HPDE6-E6E7 (cell line): ENCODE results near the gene MPPED1.

ENCODE experiments used
- DNase-seq: peaks from one replicate; pipeline ENCODE4 v3.0.0; 2011; ENCODE audit warnings: missing footprints; ENCODE audit errors: extremely low spot score

Gene MPPED1

DNA sequence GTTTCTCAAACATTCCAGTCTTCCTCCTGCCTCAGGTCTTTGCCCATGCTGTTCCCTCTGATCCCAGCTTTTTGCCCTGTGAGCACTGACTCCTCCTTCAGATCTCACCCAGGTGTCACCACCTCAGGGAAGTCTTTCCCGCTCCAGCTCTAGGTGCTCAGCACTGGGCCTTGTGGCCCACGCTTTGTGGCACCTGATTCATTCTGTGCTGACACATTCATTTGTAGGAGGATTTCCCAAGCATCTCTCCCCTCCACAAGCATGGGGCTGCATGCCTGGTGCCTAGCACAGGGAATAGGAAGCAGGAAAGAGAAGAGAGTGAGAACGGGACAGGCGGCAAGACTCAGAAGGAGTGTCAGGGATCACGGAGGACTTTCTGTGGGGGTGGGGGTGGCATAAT is 17.6 kb downstream of the MPPED1 start:
- no peak for DNase-seq

DNA sequence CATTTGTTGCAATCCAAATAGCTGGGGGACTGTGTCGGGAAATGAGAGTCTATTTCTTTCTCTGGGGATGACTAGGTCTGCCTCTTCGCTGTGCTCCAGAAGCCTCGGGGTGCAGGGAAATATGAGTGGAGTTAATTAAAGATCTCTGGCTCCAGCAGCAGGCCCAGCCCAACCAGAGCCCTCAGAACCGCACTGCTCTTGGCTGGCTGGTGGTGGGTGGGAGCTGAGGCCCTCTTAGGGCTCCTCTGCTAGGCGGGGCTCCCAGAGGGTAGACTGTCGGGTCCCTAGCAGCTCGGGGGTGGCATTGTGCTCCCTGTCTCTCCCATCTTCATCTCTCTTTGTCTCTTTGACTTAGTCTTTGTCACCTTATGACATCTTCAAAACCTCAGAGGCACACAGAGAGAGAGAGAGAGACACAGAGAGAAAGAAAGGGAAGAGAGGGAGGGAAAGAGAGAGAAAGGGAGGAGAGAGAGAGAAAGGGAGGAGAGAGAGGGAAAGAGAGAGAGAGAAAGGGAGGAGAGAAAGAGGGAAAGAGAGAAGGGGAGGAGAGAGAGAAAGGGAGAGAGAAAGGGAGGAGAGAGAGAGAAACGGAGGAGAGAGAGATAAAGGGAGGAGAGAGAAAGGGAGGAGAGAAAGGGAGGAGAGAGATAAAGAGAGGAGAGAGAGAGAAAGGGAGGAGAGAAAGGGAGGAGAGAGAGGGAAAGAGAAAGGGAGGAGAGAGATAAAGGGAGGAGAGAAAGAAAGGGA is 20.2 kb downstream of the MPPED1 start:
- DNase-seq = no peak

DNA sequence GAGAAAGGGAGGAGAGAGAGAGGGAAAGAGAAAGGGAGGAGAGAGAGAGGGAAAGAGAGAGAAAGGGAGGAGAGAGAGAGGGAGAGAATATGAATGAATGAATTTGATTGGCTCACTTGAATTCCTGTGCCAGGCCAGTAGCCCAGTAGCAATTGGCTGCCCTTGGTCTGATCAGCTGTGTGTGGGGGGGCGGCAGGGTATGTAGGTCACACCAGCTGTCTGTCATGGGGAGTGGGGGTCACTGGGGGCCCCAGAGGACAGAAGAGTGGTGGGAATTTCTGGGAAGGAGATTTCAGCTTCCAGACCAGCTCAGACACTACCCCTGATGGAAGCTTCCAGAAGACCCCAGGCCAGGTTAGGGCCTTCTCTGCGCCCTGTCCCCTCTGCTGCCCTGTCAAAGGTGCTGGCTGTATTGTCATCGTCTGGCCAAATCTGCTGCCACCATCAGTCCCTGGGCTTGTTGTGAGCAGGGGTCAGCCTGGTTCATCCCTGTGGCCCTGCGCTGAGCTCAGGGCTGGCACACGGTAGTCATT is 21.1 kb downstream of the MPPED1 start:
- DNase-seq = no peak

DNA sequence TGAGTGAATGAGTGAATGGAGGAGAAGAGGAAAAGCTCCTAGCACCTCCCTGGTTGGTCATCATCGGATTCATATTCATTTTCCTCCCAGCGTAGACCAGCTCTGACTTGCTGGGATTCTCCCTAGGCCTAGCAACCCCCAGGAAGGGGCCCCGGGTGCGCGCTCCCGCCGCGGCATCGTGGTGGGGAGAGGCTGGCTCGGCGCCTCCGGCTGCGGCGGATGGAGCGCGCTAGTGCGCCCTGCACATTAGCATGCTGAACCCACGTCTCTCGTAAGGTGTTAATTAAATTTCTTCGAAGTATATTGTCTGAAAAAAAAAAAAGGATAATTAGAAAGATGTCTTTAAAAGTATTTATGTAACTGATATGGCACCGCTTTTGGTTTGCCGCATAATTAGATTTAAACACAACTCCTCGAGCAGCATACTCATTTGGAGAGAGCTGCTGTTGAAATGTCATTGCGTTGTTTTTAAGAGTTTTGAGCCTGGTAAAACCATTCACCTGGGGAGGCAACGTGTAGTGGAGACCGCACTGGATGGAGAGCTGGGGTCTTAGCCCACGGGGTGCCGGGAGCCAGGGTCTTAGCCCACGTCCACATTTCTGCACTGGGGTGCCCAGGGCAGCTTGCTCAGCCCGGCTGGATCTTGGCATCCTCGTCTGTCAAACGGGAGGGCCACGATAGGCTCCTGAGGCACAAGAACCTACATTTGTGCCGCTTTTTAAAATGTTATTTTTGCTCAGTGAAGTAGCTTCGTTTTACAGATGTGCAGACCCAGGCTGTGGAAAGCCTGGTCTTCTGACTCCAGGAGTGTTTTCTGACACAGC is 21.8 kb downstream of the MPPED1 start:
- no peak for DNase-seq

DNA sequence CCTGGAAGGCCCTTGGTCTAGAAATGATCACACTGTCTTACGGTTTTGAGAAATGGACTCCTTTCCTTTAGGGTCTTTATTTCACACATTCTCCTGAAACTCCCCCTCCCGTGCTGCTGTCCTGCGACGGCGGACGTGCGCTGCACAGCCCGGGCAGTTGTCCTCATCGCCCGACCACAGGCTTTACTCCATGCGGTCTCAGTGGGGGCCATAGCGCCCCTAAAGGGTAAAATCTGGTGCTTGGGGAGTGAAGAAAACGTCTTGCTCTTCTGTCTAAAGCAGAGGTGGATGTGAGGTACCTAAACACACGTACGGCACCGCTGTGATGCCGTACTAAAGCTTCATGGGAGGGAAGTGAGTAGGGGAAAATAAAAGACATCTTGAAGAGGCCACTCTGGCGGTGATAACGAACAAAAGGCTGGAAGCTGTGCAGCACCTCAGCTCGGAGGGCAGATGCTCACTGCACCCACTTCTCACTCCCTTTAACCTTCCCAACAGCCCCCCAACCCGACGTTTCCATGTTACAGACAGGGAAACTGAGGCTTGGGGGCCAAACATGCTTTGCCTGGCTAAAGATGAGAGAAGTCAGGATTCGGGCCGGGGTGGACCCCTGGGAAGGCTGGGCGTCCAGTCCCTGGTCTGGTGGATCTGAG is 22.6 kb downstream of the MPPED1 start:
- no peak for DNase-seq

DNA sequence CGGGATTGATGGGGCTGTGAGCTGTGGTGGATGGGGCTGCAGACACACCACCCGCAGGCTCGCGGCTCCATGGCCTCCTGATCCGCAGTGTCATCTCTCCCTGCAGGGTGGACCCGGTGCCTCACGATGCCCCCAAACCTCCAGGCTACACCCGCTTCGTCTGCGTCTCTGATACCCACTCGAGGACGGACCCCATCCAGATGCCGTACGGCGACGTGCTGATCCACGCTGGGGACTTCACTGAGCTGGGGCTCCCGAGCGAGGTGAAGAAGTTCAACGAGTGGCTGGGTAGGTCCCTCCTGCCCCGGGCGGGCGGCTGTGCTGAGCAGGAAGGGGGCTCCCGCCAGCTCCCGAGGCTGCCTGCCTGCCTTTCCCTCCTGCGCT is 23.1 kb downstream of the MPPED1 start:
- no peak for DNase-seq

DNA sequence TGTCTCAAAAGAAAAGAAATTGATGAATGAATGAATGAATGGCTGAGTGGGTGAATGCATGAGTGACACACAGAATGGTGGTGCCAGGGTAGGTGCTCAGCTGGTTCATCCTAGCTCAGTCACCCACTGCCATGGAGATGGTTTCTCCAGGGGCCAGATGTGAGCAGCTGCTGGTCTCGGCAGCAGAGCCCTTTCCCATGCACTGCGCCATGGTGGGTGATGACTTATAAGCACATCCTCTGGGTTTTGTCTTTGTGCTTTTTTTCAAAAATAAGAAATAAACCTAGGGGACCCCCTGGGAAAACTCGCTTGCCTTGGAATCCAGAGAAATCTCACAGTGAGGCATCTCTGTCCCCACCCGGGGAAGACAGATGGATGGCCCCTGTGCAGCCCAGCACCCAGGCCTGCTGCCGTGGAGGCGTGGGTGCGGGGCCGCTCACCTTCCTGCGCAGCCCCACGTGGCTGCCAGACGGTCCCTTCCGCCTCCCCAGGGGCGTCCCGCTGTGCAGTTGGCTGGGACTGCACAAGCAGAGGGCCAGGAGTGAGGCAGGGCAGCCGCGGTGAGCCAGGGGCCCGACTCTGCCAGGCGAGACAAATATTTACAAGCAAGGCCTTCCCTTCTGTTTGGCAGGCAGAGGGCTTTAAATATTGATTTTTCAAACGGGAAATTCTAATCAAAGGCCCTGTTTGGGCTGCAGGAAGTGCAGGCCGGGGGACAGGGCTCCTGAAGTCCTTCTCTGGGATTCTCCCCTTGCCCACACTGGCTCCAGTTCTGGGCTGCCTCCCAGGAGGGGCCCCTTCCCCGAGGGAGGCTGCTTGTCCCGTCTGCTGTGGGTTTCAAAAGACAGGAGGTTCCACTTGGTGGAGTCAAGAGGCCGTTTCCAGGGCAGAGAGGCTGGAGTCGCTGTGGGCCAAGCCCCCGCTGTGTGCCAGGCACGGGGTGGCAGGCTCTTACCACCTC is 24.3 kb downstream of the MPPED1 start:
- DNase-seq = no peak

DNA sequence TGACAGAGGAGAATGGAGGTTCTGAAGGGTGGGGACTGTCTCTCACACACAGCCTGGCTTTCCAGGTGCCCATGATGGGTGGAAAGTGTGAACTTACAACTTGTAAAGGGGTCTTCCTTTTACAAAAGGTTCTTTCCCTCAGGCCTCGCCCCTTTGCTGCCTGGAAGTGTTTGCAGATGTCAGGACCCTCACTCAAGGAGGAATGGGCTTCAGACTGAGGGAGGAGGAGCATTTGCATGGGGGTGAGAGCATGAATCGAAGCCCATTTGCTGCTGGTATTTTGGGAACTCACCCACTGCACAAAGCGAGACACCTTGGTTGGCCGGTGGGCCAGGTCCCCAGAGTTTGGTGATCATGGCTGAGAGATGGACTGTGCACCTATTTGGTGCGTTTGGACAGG is 25.1 kb downstream of the MPPED1 start:
- DNase-seq = no peak

DNA sequence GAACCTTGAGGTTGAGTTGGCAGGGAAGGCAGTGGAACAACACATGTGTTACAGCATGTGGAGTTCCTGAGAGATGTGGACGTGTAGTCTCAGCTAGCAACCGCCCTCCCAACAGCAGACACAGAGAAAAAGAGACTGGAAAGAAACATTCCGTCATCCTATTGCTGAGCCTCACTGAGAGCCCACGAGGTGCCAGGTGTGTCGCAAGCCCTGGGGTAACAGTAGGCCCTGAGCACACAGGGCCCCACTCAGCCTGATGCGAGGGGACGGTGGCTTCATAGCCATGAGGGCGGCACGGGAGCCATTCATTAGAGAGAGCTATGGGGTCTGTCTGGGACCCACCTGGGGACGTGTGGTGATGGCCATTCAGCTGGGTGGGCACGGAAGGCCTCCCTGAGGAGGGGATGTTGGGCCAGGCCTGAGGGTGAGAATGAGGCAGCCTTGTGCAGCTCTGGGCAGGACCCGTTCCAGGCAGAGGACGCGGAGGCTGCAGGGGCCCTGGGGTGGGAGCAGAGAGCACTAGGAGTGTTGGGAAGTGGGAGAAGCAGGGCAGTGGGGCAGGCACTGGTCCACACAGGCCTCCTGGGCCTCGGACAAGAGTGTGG is 26.2 kb downstream of the MPPED1 start:
- no peak for DNase-seq

DNA sequence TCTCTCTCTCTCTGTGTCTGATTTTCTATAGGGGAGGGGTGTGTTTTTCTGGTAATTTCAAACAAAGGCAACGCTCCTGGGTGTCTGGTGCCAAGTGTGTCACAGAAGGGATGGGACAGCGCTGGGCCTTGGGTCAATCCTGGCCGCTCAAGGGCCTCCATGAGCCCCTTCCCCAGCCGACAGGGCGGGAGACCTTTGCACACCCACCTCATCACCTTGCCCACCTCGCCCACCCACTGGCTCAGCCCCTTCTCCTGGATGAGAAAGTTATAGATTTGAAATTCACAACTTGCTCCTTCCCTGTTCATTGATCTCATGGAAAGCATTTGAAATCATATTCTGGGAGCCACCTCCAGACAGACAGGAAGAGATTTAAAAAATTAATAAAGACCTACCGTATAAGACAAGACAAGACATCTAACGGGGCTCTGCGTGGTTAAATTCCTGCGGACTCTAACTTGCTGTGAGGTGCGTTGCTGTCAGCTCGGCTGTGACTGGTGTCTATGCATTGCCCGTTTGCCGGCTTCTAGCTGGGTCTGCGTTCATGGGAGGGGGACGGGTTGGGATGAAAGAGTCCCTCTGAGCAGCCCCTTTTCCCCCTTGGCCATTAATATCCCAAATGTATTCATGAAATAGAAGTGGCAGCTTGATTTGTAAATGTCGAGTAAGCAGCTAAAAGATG is 27.0 kb downstream of the MPPED1 start:
- no peak for DNase-seq

DNA sequence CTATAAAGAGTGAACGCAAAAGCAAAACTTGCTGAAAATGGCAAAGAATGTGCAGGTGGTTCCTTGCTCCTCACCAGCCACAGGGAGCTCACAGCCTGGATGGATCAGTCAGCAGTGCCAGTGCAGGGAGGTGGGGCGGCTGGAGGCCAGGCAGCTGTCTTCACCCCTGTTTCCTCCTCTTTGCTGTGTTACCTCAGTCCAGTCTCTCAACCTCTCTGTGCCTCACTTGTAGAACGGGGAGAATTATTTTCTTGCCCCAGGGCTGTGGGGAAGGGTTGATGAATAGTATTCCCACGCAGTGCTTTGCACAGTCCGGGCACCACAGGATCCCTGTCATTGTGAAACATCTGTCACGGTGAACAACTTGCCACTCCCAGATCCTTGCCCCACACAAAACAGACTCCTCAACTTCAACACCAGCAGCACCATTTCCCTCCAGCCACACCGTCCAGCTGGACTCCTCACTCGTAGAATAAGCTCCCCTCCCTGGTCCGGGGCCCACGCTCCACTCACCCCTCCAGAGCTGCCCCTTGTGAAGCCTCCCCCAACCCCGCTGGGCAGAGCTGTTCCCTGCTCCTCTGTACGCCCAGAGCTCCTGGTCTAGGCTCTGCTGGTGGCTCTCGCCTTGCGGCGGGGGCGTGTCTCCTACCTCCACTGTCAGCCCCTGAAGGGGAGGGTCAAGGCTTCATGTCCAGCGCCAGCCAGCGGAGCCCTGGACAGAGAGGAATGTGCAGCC is 27.7 kb downstream of the MPPED1 start:
- DNase-seq = no peak

DNA sequence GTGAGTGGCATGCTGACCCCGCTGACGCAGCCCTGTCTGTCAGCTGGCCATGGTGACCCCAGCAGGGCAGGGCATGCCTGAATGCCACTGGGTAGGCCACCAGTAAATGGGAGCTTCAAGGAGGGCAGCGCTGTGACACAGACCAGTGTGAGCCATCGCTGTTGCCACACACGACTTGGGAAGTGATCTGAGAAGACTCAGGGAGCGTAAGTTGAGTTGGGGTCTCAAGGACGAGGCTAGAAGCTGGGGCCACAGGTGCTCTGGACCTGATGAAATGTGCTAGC is 28.2 kb downstream of the MPPED1 start:
- no peak for DNase-seq

DNA sequence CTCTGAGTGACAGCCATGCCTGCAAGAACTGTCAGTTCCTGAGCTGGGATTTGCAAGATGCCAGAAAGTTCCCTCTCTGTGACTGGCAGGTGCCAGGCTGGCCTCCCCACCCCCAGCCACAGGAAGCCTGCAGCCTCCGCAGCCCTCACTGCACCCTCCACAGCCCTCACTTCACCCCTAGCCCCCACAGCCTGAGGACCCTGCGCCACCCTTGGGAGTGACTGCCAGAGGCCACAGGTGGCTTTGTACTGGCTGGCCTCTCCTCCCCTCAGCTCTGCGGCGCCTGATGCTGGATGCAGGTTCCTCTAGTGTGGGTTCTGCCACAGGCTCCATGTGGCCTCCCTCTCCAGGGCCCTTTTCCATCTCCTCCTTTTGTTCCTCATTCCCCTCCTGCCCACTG is 28.7 kb downstream of the MPPED1 start:
- no peak for DNase-seq

DNA sequence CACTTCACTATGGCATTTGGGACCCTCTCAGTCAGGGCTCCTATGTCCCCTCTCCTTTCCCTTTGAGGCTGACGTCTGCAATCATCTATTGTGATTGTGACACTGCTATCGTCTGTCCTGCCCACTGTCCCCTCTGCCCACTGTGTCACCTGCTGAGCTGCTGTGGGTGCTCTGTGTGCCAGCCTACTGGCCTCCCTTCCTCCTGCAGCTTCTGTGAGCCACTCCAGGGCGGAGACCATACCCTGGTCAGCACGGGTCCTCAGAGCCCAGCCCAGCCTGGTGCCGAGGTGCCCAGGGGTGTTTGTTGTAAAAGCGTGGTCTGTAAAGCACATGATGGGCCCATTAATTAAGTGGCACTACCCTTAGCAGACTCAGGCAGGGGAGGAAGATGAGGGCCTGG is 29.4 kb downstream of the MPPED1 start:
- no peak for DNase-seq

DNA sequence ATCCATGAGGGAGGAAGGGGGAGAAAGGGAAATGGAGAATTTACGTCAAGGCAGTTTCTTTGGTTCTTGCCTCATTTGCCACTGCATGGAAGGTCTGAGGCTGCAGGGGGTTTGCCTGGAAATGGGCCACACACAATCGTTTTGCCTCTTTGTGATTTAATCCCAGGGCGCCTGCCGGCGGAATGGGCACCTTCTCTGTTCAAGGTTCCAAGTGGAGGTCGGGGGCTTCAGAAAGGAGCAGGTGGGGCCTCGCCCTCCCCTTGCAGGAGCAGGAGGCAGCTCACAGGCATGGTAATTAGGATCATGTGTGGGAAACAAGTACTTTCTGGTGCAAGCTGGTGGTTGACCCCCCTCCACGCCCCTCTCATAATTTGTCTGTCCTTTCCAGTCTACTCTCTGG is 29.9 kb downstream of the MPPED1 start:
- no peak for DNase-seq

DNA sequence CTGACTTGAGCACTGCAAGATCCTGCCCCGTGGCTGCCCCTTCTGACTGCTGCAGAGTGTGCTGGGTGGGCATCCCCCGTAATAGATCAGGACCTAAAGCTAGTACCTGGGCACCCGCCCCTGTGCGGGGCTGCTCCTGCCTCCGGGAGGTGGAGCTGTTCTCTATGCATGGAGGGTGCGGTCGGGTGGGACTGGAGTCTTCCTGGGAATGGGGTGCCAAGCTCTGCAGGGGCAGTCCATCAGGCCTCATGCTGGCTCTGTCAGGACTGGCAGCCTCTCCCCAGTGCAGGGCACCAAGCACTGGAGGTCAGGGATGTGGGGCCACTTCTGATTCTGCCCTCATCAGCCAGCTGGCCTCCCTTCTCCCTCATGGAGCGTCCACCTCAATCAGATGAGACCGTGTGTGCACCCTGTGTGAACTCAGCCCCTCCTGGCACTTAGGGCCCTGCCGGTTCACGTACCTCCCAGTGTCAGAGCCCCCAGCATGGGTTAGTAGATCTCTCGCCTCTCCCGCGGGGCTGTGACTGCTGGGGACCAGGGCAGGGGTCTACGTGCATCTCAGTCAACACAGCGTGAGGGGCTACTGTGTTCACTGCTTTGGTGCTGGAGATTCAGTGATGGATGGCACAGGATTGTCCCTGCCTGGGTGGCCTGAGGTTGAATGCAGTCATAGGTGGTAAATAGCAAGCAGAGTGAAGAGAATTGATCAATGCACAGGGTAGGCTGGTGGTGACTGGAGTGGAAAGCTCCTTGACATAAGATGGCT is 30.8 kb downstream of the MPPED1 start:
- DNase-seq = no peak

DNA sequence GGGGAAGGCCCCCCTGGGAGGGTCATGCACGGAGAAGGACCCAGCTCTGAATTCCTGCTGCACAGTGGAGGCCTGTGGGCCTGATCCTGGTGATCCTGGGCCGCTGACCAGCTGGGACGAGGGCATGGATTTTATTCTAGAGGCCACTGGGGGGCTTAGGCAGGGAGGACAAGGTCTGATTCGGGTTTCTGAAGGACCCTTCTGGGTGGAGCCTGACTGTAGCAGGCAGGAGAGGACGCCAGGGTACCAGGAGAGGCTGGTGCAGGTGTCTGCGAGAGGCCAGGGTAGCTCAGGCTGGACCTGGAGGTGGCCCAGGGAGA is 31.3 kb downstream of the MPPED1 start:
- DNase-seq = no peak

DNA sequence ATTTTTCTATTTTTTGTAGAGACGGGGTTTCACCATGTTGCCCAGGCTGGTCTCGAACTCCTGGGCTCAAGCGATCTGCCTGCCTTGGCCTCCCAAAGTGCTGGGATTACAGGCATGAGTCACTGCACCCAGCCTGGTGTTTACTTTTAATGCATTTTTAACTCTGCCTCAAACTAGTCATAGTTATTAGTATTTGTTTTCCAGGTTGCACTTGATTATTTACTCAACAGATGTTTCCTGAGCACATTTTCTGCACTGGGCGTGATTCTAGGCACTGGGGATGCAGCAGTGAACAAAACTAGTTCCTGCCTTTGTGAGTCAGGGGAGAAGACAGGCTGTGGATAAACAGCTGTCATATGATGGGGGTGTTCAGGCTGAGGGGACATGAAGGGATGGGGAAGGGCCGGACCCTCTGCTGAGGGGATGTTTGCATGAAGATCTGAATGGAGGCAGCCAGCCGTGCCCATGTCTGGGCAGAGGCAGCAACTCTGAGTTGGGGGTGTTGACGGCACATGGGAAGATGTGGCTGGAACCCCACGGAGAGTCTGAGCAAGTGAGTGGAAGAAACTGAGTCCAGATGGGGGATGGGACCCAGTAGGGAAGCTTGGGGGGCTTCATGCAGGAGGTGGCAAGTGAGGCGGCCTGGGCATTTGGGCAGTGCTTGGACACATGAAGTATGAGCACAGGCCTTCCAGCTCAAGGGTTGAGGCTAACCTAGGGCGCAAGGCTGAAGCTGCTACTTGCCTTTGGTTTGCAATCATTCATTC is 34.4 kb downstream of the MPPED1 start:
- no peak for DNase-seq

DNA sequence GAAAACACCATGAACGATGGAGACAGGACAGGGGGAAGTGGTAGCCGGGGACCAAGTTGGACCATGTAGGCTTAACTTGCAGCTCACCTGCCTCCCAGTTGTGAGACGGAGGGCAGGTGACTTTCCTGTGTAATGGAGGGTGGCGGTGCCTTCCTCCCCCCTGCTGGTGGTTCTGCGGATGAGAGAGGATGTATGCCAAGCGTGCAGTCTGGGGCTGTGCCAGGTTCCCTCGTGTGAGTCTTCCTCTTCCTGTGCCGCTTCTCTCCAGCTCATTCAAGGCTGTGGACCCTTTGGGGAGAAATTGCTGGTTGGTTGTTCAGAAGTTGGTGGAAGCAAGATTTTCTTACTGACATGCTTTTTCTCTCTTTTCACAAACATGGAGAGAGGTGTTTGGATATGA is 35.1 kb downstream of the MPPED1 start:
- no peak for DNase-seq
